GM18511 (cell line): Measurements from ENCODE around the gene NCOA7.

Experiments used
- ATAC-seq: cut with Tn5 transposase; IDR thresholded peaks from one replicate; pipeline ENCODE4 v1.9.1; 2021; ENCODE audit warnings: mild to moderate bottlenecking, moderate library complexity; ENCODE audit not compliant: unreplicated experiment

NCOA7 gene

DNA sequence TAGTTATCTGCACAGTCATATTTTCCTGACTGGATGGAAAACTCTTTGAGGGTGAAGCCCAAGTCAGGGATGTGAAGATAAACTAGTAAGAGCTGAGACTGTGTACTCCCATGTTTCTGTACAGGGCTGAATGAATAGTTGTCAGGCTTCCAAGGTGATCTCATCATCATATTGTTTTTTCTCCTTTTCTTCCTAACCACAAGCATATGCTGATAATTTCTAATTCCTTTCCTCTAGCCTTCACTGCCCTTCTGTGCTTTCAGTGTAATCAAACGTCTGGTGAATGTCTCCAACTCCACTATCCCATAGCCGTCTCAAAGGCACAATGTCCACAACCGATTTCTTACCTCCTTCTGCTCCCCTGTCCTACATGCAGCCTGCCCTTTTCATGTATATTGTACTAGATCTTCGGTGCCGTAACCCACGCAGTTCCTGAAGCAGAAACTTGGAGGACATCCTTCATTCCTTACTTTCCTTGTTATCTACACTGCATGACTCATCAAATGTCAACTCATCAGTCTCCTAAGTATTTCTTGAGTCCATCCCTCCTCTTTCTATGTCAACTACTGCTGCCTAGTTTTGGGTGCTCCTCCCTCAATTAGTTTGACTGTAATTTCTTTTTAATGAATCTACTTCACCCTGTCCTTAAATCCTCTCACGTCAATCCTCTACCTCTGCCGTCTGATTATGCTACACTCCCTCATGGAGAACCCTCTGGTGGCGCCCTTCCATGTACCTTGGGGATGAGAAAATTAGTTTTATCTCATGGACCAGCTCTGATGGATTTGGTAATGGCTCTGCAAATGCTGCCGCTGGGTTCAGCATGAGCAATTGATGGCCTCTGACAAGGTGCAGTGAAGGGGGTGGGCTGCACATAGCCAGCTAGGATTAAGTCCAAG is 21.9 kb downstream of the NCOA7 start:
- no peak for ATAC-seq

- peak; percentile 43 for ATAC-seq
These were observed 23.7 kb downstream of the NCOA7 start for GRCh38 chr6:125814481-125814880.

GRCh38 chr6:125815080-125815910 is 24.5 kb downstream of the NCOA7 start:
- no peak for ATAC-seq

- ATAC-seq: no peak
These were observed 26.1 kb downstream of the NCOA7 start for GRCh38 chr6:125816828-125817280.

GRCh38 chr6:125818225-125818657 is 27.5 kb downstream of the NCOA7 start:
- ATAC-seq: peak; percentile 48

- peak; percentile 3 for ATAC-seq
These were observed 28.1 kb downstream of the NCOA7 start for GRCh38 chr6:125818772-125819260.

DNA sequence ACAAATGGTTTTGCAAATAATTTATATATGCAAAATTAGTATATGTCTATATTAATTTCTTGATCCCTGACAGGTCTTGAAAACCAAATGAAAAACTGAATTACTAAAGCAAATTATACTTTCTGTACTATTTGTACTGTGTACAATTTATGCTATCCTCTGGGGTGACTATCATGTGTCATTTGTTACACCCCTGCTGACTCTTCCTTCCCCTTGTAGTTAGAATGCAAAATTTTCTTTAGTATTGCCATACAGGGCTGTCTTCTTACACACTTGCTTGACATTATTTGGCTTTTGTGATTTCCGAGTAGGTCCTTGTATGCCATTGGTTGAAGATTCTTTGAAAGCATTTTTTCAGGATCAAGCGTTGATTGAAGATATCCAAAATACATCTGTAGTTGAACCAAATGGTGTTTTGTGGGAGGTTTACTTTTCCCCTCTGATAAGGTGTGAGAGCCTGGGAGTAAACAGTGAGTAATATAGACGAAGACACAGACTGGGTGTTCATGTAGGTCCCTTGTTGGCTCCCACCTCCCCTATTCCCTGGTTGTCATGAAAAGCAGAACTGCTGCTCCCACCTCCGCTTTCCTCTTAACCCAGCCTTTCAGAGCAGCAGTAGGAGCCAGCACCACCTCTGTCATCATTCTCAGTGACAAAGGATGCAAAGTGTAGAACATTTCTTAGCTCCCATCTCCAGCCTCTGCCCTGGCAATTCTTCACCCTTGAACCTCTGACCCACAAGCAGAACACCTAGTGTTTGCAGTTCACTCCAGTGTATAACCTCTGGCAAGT is 29.0 kb downstream of the NCOA7 start:
- ATAC-seq: no peak

DNA sequence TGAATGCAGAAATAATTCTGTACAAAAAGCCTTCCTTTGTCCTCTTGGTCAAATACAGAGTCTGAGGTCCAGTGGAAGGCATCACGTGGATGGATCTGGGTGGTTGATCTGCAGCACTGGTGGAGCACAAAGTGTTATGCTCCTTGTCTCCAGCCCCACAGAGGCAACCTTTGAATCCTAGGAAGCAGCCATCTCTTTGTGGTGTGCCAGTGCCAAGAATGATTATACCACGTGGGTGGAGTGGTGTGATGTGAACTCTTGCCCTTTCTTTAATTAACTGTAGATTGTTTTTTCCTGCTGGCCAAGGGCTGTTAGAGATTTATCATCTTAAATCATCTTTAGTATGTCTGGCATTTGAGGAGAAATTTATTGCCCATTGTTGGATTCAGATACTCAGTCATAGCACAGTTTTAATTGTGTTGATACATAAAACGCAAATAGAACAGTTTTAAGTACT is 31.1 kb downstream of the NCOA7 start:
- no peak for ATAC-seq

GRCh38 chr6:125823180-125823579 is 32.4 kb downstream of the NCOA7 start:
- ATAC-seq: no peak

GRCh38 chr6:125824946-125825771 is 34.4 kb downstream of the NCOA7 start:
- ATAC-seq: no peak

- ATAC-seq: no peak
These were observed 36.1 kb downstream of the NCOA7 start for GRCh38 chr6:125826695-125827463.

DNA sequence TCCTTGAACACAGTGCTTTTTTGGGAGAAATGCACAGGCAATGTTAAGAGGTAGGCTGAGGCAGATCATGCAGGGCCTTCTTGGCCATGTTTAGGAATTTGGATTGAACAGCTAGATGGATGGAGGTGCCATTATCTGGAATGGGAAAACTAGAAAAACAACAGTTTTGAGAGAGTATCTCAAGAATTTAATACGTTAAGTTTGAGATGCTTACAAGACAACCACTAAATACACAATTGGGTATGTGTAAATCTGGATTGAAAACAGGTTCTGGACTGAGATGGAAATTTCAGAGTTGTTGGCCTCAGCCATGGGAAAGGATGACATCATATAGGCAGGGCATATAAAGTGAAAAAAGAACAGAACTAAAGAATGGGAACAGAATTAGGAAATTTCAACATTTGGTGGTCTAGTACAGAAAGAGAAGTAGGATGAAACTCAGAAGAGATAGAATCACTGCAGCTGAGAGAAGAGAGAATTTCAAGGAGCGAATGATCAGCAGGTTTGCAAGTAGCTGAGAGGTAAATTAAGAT is 37.1 kb downstream of the NCOA7 start:
- no peak for ATAC-seq

- ATAC-seq: no peak
These were observed 37.8 kb downstream of the NCOA7 start for GRCh38 chr6:125828476-125829039.

- no peak for ATAC-seq
These were observed 38.7 kb downstream of the NCOA7 start for GRCh38 chr6:125829433-125829832.

GRCh38 chr6:125831659-125832058 is 40.9 kb downstream of the NCOA7 start:
- no peak for ATAC-seq

GRCh38 chr6:125832391-125833117 is 41.8 kb downstream of the NCOA7 start:
- ATAC-seq: no peak

GRCh38 chr6:125834348-125834747 is 43.6 kb downstream of the NCOA7 start:
- ATAC-seq: peak; percentile 89
